Putamen (tissue), 1 donor: ENCODE results near the gene RCE1.
A peak's percentile ranks its signal among the peaks of the same experiment; 100 is the strongest.

Experiments
- DNase-seq: peaks from one replicate; pipeline ENCODE4 v3.0.0-alpha.2; 2016; ENCODE audit warnings: low spot score

Gene RCE1

DNA sequence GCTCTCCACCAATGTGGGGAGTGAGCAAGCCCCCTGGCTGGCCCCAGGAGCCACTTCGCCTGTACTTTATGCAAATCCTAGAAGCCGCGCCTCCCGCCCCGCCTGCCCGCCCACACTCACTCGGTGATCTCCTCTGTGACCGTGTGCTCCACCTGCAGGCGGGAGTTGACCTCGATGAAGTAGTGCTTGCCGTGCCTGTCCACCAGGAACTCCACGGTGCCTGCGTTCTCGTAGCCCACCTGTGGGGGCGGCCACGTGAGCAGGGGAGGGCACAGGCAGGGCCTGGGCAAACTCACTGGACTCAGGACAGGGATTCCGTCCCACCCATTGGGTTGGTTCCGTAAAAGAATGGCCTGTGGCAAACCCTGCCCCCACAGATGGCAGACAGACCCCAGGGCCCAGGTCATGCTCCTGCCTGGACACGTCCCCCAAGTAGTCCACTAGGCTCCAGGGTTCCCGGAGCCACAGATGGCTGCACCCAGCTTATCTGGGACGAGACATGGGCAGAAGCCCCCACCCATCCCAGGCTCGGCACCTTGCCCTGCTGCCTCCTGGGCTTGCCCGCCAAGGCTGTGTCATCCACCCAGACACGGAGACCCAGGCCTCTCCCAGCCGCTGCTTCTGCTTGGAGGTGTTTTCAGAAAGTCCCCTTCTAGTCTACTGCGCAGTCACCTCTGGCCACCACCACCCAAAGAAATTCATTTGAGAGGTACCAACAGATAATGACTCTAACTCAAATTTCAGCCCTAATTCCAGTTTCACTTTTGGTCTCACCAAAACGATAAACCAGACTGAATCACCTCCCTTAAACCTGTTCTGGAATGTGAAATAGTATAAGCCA lies 25.7 kb downstream of the RCE1 start:
- no peak for DNase-seq

DNA sequence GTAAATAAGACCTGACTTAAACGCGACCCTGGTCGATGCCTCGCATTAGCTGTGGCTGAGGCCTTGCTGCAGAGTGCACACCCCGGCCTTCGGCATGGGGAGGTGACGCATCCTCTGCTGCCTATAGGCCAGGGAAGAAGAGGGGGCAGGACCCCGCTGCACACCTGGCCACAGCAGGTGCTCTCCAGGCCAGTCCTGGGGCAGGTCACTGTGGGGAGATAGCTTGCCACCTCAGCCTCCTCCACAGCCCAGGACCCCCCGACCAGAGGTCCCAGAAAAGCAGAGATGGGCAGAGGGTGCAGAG lies 26.3 kb downstream of the RCE1 start:
- no peak for DNase-seq

GRCh38 chr11:66870131-66870530 lies 26.9 kb downstream of the RCE1 start:
- DNase-seq = no peak

DNA sequence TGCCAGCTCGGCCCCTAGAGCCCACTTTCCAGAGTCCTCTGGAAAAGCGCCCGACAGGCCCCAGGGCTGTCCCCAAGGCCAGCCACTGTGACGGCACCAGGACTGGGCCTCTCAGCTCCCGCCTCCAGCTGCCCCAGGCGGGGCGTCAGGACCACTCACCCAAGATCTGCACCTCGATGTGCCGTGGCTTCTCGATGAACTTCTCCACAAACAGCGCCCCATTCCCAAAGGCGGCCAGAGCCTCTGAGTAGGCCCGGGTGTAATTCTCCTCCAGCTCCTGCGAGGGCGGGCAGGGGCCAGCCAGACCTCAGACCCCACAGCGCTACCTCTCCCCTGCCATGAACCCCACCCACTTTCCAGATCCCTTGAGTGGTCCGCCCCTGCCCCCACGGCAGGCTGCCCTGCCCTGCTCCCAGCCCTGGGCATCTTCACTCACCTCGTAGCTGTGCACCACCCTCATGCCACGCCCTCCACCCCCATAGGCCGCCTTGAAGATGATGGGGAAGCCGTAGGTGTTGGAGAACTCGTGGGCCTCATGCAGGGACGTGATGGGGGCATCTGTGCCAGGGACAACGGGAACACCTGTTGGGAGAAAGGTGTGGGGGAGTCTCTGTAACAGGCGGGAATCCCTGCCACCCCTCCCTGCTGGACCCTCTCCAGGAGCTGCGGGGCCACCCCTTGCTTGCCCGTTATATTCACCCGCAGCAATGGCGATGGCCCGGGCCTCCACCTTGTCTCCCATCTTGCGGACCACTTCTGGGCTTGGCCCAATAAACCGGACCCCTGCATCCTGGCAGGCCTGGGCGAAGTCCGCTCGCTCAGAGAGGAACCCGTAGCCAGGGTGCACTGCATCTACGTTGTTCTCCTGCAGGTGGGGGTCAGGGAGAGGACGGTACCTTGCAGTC lies 27.6 kb downstream of the RCE1 start:
- DNase-seq = no peak

DNA sequence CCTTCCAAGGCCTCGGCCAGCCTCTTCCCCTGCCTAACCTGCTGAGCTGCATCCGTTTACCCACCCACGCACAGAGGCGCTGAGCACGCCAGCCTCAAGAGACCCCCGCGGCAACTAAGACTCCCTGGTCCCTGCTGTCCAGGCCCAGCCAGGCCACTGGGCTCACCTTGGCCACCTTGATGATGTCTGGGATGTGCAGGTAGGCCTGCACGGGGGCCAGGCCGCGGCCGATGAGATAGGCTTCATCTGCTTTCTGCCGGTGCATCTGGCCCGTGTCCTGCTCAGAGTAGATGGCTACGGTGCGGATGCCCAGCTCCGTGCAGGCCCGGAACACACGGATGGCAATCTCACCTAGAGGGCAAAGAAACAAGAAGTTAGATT lies 28.3 kb downstream of the RCE1 start:
- DNase-seq = no peak

- no peak for DNase-seq
Observed at GRCh38 chr11:66874232-66874631, 31.0 kb downstream of the RCE1 start.

DNA sequence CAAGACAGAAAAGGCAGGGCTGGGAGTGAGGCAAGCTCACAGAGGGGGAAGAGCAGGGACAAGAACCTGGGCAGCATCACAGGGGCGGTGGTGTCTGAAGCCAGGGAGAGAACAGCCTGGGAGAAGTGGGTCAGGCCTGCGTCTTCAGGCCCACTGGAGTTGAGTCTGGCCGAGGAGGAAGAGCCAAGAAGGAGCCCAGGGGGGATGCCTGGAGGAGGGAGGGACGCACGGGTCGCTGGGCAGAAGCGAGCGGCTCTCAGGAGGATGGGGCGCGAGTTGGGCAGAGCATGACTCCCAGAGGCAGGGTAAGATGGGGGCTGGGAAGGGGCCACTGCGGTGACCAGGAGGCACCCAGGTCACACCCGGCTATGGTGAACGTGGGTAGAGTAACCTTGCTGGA lies 32.1 kb downstream of the RCE1 start:
- no peak for DNase-seq

GRCh38 chr11:66877588-66878385 lies 34.5 kb downstream of the RCE1 start:
- no peak for DNase-seq

- DNase-seq = no peak
Observed at GRCh38 chr11:66878474-66878873, 35.2 kb downstream of the RCE1 start.

- DNase-seq = no peak
Observed at GRCh38 chr11:66879000-66879399, 35.8 kb downstream of the RCE1 start.

DNA sequence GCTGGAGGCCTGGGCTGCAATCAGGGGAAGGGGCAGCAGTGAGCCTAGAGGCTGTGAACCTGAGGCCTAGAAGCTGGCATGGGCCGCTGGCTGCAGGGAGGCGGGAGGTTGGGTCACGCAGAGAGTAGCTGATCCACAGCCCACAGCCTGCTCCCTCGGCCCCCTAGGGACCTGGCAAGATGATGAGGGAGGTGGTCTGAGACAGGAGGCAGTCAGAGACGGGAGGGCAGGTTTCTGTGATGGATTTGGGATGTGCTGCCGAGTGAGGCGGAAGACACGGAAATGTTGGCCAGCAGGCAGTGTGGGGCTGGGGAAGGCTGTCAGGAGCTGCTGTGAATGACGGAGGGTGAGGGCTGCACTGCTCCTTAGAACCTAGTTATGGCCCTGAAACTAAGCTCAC lies 36.3 kb downstream of the RCE1 start:
- DNase-seq = no peak

DNA sequence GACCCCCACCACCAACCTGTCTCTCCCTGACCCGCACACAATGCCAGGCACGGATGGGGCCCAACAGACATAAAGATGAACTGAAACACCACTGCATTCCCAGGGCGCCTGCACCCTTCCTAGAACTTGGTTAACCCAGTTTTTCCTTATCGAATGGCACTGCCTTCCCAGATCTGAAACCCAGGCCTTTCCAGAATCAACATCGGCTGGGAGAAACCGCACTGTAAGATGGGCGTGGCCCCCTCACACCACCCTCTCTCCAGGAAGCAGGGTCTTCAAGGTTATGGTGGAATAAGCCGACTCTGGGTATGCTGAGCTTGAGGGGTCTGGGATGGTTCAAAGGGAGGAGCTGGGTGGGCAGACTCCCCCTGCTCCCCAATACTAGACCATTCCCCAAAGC lies 36.8 kb downstream of the RCE1 start:
- no peak for DNase-seq

- DNase-seq = peak; percentile 53
Observed at GRCh38 chr11:66880496-66881450, 37.5 kb downstream of the RCE1 start.

DNA sequence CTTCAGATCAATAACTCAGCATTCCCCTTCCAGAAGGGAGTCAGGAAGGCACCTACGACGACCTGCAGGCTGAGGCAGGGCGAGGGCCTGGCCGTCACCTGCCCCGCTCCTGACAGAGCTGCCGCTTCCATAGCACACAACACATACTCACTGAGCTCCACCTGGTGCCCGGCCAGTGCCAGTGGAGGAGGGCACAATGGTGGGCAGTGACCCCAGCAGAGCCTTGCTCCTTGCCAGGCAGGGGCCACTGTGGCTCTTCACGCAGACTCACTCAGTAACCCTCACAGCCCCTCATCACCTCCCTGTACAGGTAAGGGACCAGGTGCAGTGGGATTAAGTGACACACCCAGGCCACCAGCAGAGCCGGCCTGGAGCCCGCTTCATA lies 38.2 kb downstream of the RCE1 start:
- no peak for DNase-seq

DNA sequence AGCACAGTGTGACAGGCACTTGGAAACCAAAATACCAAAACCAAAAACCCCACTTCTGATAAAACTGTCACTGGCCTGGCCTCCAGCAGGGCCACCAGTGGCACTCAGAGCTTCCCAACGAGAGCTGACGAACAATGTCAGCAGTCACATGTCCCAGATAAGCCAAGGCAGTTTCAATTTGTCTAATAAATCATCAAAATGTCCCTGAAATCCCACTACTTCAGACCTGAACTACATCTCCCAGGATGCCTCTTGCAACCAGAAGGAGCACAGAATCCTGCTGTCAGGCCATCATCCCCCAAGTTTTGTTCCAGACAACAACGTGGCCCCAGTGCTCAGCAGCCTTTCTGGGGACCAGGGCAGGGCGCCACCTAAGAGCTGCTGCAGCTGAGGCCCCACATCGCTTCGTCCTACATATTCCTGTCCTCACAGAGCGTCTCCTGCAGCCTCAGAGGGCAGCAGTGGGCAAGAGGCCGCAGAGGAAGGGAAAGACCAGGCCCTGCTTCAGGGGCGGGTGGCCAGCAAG lies 38.7 kb downstream of the RCE1 start:
- no peak for DNase-seq

DNA sequence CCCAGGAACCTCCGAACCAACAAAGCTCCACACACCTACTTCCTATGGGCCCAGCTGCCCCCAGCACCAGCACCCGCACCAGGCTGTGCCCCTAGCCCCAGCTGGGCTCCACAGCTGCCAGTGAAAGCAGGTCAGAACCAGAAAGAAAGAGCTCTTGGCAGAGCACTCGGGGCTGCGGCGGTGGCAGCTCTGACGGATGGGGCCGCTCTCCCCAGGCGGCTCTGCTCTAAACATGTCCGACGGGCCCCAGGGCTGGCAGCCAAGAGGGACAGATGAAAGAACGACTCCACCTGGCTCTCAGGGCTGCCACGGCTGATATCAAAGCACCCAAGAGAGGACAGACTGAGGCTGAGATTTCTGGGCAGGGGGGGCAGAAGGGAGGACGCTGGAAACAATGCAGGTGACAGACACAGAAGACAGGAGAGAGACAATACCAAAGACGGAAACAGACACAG lies 39.3 kb downstream of the RCE1 start:
- DNase-seq = peak; percentile 39

DNA sequence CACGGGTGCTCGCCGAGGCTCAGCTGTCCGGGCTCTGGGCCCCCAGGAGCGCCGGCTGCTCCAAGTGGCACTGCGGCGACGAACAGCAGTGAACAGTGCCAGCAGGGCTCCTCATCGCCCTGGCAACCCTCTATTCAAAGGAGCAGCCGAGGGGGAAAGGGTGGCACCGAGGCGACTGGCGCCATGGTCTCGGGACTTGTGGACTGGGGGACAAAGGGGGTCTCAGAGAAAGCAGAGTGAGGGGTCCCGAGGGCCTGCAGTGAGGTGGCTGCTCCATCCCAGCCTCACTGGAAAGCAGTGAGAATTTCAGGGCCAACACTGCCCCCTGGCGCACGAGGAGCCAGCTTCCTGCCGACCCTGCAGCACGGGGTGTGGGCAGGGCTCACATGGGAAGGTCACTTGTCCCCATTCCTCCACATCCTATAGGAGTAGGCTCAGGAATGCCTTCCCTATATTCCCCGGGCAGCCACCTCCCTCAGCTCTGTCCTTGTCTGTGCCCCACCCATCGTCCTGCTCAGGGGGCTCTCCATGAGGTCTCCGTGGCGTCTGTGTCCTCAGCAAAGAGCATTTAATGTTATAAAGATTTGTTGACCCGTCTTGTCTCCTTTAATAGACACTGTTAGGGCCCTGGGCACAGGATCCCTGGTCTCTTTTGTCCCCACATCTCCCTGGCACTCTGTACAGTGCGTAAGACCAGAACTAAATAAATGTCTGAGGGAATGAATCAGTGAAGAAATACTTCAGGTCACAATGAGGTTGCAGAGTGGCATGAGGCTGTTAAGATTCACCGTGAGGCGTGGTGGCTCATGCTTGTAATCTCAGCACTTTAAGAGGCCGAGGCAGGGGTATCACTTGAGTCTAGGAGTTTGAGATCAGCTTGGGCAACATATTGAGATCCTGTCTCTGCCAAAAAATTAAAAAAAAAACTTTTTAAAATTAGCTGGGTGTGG lies 40.0 kb downstream of the RCE1 start:
- peak; percentile 79 for DNase-seq

DNA sequence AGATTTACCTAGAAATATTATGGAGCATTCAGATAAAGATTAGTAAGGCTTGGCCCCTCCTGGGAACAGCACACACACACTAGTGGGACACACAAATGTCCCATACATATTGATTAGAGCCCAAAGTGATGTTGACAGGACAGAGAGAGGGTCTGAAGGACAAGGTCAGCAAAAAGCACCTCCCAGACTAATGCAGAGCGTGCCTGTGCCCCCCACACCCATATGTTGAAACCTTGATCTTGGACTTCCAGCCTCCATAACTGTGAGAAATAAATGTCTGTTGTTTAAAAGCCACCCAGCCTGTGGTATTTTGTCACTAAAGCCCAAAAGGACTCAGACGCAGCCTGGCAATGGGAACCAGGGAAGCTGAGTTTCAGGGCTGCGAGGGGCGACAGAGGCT lies 41.2 kb downstream of the RCE1 start:
- no peak for DNase-seq

DNA sequence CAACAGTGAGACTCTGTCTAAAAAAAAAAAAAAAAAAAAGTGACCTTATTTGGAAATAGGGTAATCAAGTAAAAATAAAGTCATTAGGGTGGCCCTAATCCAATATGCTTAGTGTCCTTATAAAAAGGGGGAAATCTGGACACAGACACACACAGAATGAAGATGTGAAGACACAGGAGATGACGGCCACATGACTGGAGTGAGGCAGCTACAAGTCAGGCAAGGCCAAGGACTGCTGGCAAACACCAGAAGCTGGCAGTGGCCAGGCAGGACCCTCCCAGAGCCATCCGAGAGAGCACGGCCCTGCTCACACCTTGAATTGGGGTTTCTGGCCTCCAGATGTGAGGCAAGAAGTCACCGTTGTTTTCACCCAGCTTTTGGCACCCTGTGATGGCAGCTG lies 42.2 kb downstream of the RCE1 start:
- DNase-seq = no peak

DNA sequence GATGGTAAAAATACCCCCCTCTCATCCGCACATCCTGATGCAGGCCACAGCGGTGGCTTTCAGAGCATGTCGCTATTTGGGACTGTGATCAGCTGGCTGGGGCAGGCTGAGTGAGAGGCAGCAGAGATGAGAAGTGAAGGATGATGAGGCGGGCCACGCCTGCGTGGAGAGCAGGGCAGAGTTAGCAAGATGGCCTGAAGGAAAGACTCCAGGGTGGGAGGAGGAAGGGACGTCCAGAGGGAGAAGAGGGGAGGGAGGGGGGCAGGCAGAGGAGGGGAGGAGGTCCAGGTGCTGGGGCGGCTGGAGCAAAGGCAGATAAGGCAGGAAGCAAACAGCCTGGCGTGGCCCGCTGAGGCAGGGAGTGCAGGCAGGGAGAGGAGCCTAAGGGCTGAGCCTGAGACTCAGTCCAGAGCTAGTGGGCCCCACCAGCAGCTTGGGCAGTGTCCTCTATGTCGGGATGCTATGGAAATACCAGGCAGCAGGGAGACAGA lies 42.8 kb downstream of the RCE1 start:
- DNase-seq = no peak
